HG03108 (cell line): Measurements from ENCODE around the gene TREH.
"Not testable (repeated sequence)": the region's sequence is repeated elsewhere in the genome, so short reads cannot be mapped to it uniquely, and the experiment has no call there.

Experiments
- ATAC-seq: cut with Tn5 transposase; IDR thresholded peaks from one replicate; pipeline ENCODE4 v1.9.1; 2021; ENCODE audit warnings: moderate library complexity; ENCODE audit not compliant: unreplicated experiment

The TREH gene

DNA sequence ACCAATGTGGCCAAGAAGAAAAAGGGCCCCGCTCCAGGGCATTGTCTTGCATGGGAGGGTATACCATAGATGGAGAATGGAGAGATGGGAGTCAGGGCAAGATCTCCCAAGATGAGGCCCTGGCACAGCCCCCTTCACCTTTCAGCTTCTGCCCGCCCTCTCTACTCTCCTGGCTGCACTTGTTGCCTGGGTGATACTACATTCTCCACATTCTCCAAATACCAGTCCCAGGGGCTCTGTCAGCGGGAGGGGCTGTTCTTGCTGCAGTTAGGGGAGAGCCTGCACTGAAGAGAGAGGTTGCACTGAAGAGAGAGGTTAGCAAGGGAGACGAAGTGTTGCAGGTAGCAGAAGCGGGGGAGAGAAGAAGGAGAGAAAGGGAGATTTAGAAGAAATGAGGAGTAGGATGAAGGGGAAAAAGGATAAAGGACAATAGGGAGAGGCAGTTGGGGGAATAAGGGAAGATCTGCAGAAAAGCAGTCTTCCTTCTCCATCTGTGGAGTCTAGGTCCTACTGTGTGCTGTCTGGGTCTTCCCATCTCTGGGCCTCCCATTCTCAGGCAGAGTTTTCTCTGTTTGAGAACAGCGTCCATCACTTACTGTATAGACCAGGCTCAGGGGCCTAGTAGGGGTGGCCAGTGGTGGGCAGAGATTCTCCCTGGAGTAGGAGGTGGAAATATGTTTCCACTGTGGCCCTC, 64.0 kb downstream of the TREH start:
- no peak for ATAC-seq

DNA sequence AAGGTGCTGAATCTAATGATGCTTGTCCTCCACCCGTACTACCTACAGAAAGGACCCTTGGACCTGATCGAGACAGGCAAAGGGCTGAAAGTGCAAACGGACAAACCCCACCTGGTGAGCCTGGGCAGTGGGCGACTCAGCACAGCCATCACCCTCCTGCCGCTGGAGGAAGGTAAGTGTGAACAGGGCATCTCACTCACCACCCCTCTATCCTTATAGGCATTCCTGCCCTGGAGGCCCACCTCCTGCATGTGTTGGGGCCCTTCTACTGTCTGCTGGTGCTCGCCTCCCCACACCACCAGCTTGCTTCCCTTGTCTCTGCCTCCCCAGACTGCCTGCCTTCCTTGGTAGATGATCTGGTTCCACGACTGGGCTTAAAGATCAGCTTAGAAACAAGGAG, 64.9 kb downstream of the TREH start:
- ATAC-seq, result no peak

DNA sequence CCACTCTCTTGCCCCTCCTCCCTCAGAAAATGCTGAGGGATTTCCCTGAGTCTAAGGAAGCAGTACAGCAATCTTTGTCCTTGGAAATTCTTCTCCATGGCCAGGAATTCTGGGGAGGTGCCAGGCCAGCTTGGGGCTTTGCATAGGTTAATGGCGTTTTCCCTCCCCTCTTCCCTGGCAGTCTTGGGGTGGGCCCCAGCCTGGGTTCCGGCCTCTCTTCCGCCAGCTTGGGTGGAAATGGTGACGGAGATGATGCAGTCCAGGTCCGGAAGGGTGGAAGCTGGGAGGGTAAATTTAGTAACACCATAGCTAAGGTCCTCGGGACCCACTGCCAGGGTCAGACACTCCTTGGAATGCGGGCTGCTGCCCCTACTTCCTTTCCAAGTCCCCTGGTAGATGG, 67.1 kb downstream of the TREH start:
- no peak for ATAC-seq

DNA sequence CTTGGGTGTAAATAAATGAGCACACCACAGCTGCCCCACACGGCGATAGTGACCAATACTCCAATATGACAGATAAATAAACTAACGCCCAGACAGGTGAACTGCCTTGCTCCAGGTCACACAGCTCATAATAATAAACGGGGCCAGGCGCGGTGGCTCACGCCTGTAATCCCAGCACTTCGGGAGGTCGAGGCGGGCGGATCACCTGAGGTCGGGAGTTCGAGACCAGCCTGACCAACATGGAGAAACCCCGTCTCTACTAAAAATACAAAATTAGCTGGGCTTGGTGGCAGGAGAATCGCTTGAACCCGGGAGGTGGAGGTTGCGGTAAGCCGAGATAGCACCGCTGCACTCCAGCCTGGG, 68.0 kb downstream of the TREH start:
- not testable (repeated sequence) for ATAC-seq

DNA sequence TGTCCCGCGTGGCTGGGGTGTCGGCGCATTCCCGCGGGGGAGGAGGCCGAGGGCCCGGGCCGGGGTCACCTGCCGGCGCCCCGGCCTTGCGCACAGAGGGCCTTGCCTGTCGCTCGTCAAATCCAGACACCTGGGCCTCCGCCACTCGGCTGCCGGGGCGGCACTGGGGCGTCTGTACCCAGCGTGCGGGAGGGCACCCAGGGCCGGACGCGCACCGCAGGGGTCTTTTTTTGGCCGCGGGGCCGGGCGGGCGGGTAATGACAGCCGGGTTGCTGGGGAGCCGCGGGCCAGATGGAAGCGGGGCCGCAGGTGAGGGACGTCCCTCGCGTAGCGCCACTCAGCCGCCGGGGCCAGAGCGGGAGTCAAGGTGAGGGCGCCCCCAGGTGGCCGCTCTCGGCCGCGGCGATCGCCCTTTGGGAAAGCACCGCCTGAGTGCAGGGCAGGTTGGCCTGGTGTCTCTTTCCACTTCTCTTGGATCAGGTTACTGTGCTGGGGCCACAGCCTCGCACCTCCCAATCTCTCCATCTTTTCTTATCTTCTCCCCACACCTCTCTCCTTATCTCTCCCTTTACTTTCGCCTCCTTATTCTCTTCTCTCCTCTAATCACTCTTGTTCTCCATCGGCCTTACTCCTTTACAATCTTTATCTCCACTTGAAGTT, 68.5 kb downstream of the TREH start:
- no peak for ATAC-seq

DNA sequence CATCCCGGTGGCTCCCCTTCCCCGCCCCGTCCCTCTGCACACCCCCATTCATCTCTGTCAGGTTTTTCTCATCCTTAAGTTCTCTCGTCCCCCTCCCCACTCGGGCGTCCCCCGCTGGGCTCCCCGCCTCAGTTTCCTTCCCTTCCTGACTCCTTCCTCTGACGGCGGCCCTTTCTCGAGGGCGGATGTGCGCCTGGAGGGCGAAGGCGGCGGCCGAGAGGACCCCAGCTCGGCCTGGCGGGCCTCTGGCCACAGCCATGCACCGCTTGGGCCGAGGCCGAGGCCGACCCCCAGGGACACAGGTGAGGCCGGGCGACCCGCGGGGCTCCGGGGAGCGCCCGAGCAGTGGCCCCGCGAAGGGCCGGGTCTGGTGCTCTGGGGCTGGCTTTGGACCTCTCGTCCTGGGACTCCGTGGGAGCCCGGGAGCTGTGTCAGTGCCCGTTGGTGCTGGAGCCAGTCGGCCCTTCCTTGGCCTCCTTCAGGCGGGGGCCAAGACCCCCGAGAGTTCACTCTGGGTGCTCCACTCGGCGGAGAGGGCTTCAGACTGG, 69.2 kb downstream of the TREH start:
- ATAC-seq, result no peak

DNA sequence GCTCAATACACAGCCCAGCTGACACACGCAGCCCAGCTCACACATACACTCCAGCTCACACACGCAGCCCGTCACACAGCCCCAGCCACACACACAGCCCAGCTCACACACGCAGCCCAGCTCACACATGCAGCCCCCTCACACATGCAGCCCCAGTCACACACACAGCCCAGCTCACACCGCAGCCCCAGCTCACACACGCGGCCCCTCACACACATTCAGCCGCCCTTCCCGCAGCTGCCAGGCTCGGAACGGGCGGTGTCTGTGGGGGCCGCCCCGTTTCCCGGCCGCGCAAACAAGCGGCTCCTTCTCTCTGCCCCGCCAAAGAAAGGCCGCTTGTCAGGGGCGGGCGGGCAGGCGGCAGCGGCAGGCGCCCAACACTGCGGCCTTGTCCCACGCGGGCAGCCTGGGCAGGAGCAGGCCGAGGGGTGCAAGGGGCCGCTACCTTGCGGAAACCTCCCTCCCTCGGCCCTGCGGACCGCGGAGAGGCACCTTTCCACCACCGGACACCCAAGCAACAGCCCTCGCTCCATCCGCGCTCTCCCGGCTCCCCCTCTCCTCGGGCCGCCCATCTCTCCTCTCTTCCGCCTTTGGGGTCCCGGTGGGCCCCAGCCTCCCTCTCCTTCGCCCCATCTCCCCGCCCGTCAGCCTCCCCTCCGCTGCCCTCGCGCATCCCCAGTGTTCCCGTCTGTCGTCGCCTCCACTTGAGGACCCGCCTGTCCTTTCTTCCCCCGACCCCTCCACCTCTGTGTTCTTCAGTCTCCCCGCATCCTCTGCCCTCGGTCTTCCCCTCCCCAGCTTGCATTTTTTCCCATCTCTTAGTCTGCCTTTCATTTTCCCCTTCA, 69.8 kb downstream of the TREH start:
- ATAC-seq, result no peak

DNA sequence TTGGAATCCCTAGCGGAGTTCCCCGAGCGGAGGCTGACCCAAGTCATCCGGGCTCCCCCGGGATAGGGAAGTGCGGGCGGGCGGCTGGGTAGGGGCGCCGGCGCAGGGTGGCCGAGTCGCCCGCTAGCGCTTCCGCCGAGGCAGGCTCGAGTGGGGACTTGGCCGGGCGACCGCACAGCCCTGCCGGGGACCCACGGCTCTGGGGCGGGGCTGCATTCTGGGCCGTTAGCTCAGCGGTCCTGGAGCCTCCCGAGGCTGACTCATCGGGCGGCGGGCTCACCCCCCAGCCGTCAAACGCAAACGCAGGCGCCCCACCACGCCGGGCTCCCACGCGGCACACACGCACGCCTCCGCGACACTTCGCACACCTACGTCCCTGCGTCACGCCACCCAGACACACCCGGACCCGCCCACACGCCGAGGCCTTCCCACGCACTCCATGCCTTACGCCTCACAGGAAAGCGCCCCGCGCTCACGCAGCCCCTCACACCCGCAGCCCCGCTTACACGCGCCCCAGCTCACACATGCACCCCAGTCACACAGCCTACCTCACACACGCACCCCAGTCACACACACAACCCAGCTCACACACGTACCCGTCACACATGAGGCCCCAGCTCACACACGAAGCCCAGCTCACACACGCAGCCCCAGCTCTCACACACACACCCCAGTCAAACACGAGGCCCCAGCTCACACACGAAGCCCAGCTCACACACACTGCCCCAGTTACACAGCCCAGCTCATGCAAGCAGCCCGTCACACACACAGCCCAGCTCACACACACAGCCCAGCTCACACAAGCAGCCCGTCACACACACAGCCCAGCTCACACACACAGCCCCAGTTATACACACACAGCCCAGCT, 70.9 kb downstream of the TREH start:
- no peak for ATAC-seq

DNA sequence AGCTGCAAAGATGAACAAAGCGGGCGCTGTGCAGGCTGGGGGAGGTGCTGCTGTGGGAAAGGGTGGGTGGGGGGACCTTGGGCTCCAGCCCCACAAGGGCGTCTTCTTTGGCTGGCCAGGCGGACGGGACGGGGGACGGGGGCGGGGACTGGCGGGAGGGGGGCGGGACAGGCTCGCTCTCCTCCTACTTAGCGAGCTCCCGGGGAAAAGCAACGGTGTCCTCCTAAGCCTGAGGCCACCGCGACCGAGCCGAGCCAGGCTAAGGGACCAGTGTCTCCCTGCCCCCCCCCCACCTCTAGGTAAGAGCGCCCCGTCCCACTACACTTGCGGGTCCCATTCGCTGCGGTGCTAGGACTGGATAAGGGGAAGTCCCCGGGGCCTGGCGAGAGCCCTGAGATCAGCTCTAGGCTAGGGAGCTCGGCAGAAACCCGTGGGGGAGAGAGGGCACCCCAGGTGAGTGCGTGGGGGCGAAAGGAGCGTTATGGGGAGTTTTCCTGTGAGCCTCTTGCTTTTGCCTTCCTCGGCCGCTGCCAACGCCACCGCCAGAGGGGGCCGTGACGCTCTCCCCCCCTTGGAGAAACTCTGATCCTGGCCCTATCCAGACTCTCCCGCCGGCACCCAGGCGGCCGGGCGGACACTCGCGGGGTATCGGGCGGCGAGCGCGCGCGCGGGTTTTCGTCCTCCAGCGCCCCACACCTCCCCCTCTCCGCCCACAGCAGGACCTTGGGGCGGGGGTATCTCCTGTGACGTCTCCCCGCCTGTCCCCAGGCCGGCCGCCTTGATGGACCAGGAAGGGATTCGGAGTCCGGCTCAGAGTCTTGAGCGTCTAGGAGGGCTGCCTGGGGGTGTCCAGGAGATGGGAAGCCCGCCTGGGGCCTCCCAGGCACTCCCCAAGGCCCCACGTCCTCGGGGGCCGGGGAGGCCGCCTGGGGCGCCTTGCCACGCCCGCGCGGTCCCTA, 71.8 kb downstream of the TREH start, which contains the start of gene PHLDB1:
TSS of gene PHLDB1 (plus strand) at position 215 of the 959 bp plus-strand sequence. CDS start 6,222 bp downstream, outside the sequence.
- ATAC-seq, result no peak
